GM18861 (cell line): ENCODE data around the gene HARS1.
"Not testable (repeated sequence)": the region's sequence is repeated elsewhere in the genome, so short reads cannot be mapped to it uniquely, and the experiment has no call there.

Experiments
- ATAC-seq: cut with Tn5 transposase; IDR thresholded peaks from one replicate; pipeline ENCODE4 v1.9.1; 2021; ENCODE audit not compliant: unreplicated experiment

The HARS1 gene, protein sequence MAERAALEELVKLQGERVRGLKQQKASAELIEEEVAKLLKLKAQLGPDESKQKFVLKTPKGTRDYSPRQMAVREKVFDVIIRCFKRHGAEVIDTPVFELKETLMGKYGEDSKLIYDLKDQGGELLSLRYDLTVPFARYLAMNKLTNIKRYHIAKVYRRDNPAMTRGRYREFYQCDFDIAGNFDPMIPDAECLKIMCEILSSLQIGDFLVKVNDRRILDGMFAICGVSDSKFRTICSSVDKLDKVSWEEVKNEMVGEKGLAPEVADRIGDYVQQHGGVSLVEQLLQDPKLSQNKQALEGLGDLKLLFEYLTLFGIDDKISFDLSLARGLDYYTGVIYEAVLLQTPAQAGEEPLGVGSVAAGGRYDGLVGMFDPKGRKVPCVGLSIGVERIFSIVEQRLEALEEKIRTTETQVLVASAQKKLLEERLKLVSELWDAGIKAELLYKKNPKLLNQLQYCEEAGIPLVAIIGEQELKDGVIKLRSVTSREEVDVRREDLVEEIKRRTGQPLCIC

GRCh38 chr5:140690941-140691924 is at the start of gene HARS1, which contains the start of gene HARS2:
Gene HARS1, minus strand, starts transcription at chr5:140691370. Its CDS starts 66 bp downstream, at chr5:140691304.
Gene HARS2, plus strand, starts transcription at chr5:140691455. Its CDS starts 194 bp downstream, at chr5:140691649.
- ATAC-seq = peak; percentile 96

DNA sequence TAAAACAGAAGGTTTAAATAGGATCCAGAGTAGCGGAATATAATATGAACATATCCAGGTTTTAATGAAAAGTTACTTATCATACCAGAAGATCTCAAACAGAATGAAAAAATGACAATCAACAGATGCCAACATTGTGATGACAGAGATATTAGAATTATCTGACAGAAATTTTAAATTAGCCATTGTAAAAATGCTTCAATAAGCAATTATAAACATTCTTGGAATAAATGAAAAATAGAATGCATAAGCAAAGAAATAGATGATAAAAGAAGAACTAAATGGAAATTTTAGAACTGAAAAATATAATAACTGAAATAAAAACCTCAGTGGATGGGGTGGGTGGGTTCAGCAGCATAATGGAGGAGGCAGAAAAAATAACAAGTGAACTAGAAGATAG is 46.3 kb upstream of the HARS1 start:
- no peak for ATAC-seq

DNA sequence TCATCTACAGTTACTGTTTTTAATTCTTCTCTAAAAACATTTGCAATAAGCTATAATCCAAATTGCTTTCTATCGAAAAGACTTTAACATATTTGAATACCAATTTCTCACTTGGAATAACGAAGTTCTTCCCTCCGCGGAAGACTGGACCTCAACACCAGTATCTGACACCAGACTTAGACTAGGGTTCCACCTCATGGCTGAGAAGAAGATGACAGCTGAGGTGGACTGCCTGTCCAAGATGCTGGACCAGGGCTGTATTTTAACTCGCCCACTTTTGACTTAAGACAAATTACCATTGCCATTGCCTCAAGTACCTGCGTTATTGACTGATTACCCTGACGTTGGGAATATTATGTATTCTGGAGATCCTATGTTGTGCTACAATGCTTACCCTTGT is 43.2 kb upstream of the HARS1 start:
- ATAC-seq = no peak

DNA sequence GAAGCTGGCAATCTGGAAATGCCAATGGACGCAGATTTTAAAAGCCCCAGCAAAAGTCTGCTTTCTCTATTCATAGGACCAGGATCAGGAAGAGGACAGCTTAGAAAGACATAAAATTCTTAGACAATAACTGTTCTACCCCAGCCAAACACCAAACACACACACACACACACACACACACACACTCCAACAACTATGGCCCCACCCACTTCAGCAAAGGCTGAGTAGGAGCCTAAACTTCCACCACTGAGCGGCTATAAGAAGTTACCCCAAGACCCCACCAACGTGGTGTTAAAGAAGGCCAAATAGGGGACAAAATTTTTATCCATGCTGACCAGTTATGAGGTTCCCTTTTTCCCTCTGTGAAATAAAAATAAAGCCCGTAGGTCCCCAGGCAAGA is 41.9 kb upstream of the HARS1 start:
- no peak for ATAC-seq

DNA sequence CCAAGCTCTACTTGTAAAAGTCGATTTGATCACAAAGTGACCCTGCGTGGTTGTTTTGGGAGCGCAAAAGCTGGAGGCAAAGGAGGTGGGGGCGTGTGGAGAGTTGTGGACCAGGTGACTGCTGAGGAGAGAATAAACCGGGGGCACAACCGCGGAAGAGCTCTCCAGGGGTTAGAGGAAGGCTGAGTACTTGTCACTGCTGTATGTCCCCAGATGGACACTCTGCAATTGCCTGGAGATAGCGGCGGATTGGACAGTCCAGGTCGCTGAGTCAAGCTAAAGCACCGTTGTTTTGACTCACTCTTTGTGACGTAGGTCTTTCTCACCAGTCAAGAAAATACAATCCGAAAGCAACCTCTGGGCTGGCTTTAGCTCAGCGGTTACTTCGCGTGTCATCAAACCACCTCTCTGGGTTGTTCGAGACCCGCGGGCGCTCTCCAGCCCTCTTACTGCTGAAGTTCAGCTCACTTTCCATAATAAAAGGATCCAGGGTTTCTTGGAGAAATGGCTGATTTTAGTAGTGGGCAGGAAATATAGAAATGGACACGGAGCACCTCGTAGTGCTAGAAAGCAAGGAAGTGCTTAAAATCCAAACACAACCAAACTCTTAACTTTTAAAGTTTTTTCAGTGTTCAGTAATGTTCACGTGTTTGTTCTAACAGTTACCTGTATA is 34.8 kb upstream of the HARS1 start:
- peak; percentile 92 for ATAC-seq

- ATAC-seq = not testable (repeated sequence)
Observed at GRCh38 chr5:140721395-140721794, 30.2 kb upstream of the HARS1 start.

DNA sequence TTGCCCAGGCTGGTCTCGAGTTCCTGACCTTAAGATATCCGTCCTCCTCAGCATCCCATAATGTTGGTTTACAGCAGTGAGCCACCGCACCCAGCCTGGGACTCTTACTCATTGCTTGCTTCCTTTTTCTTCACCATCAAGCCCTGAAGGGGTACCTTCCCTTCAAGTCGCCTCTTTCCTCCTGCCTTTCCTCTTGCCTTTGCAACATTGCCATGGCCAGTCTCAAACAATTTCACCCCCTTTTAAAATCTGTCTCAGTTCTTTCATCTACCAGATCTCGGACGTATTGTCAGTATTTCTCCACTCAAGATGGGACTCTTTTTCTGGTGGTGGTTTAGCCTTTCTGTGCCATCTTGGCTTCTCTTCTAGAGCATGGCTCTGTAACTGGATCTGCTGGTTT is 29.6 kb upstream of the HARS1 start:
- not testable (repeated sequence) for ATAC-seq

GRCh38 chr5:140718266-140718592 is 27.1 kb upstream of the HARS1 start:
- ATAC-seq = no peak

DNA sequence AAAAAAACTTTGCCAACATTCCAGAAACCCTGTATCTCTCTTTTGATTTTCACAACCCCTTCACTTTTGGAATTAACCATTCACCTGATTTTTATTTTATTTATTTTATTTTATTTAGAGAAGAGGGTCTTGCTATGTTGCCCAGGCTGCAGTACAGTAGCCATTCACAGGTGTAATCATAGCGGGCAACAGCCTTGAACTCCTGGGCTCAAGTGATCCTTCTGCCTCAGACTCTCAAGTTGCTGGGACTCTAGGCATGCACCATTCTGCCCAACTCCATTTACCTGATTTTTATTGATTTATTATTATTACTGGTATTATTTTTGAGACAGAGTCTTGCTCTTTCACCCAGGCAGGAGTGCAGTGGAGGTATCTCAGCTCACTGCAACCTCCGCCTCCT is 25.1 kb upstream of the HARS1 start:
- not testable (repeated sequence) for ATAC-seq

DNA sequence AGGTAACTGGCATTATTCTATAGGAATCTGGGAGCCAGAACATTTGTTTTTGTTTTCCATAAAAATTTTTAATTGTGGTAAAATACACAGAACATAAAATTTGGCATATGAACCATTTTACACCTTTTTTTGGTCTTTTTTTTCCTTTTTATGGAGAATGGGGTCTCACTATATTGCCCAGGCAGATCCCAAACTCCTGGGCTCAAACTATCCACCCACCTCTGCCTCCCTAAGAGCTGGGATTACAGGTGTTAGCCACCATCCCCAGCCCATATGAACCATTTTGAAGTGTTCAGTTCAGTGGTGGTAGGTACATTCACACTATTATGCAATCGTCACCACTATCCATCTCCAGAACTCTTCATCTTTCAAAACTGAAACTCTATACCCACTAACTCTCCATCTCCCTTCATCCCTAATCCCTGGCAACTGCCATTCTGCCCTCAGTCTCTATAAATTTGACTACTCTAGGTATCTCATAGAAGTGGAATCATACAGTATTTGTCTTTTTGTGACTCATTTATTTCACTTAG is 22.5 kb upstream of the HARS1 start:
- no peak for ATAC-seq

DNA sequence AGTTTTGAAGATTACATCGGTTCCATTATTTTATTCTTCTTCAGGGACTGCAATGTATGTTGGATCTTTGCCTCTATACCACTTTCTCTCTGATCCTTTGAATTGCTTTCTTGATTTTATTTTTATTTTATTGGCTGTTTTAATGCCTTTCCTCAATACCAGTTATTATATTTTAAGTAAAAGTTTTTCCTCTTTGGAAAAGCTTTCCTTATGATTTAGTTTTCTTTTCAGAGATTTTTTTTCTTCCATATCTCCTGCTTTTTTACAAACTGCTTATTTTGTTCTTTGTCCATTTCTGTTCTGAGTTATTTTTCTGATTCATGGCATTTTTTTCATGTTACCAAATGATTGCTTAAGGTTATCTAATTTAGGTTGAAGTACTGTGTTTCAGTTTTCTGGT is 20.6 kb upstream of the HARS1 start:
- no peak for ATAC-seq

DNA sequence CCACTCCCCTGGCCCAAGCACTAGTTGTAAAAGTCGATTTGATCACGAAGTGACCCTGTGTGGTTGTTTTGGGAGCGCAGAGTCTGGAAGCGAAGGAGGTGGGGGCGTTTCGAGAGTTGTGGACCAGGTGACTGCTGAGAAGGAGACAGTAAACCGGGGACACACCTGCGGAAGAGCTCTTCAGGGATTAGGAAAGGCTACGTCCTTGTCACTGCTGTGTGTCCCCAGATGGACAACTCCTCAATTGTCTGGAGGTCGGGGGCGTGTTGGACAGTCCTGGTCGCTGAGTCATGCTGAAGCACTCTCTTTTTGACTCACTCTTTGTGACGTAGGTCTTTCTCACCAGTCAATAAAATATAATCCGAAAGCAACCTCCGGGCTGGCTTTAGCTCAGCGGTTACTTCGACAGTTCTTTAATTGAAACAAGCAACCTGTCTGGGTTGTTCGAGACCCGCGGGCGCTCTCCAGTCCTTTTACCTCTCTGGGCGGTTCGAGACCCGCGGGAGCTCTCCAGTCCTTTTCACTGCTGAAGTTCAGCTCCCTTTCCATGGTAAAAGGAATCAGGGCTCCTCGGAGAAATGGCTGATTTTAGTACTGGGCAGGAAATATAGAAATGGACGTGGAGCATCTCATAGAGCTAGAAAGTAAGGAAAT is 19.9 kb upstream of the HARS1 start:
- peak; percentile 89 for ATAC-seq

GRCh38 chr5:140708787-140709186 is 17.6 kb upstream of the HARS1 start:
- ATAC-seq = not testable (repeated sequence)

GRCh38 chr5:140707812-140708211 is 16.6 kb upstream of the HARS1 start:
- ATAC-seq = no peak

DNA sequence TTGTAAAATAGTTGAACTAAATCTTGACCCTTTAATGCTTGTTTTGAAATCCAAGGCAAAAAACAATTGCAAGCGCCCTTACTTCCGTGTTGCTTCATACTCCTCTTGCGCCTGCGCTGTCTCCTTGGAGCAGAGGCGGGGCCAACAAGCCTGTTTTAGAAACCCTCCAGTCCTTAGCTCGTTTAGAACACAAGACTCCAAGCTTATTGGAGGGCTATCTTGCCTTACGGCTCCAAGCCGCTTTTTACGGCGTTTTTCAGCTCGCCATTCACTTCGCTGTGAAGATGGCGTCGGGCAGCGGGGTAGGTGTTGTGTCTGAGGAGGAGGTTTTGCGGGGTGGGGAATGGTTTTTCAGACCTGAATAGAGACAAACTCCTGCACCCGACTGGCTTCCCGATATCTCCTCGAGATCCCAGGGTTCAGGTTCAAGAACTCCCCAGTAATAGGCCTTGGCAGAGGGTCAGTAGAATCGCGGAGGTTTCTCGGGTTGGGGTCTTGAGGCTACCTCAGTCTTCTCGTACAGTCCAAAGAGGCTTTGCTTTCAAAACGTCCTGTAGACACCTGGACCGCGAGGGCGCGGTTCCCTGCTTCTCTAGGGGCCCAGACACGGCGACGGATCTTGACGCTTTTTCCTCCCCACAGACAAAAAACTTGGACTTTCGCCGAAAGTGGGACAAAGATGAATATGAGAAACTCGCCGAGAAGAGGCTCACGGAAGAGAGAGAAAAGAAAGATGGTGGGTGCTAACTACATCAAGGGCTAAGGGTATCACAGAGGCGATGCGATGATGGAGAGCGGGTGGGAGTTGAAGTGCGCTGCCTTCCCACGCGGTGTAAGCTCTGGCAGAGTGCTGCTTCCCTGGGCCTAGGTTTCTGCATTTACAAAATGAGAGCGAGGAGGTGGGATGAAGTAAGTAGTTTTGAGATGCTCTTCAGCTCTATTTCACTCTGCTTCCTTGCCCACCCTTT is 9.3 kb upstream of the HARS1 start, which contains the start of gene ZMAT2:
Gene ZMAT2 (plus strand): TSS at position 271 of the 968 bp plus-strand sequence. CDS start 14 bp downstream, at position 285.
- peak; percentile 95 for ATAC-seq

GRCh38 chr5:140696891-140697492 is 5.8 kb upstream of the HARS1 start:
- ATAC-seq = no peak

GRCh38 chr5:140694276-140694675 is 3.1 kb upstream of the HARS1 start:
- ATAC-seq = no peak

DNA sequence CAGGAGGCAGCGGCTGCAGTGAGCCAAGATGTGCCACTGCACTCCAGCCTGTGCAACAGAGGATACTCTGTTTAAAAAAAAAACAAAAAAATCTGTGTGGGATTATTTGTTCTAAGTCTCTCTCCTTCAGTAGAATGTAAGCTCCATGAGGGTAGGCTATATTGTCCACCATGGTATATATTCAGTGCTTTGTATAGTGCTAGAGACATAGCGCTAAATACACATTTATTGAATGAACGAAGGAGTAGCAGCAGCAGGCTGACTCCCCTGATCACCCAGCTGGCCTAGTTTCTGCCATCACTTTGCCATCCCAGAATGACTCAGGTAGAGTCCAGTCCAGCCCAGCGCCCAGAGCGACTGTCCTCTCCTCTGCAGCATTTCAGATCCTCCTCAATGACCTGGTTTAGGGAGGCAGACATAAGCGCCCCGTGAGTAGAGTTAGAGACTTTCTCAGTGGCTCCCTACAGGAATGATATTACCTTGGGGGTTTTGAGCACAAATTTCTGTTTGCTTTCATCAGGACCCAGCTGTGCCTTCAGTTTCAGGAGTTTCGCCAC is 716 bp downstream of the HARS1 start:
- no peak for ATAC-seq
